T-helper 2 cell treated with Interferon-gamma antibody and Interleukin-4, amounts not matched to agents 5 μg/mL and 100 μg/mL, for 36 hours (primary cell): ENCODE results near the gene LYG2.
"Not testable (repeated sequence)": the region's sequence is repeated elsewhere in the genome, so short reads cannot be mapped to it uniquely, and the experiment has no call there.

Experiments used
- DNase-seq: peaks from one replicate; pipeline ENCODE4 v3.0.0; 2021; ENCODE audit warnings: low spot score
- H3K27ac Mint-ChIP-seq: one replicate; pipeline ENCODE4 v1.8.0; 2021; ENCODE audit warnings: mild to moderate bottlenecking, mixed read lengths
- H3K27me3 Mint-ChIP-seq: one replicate; pipeline ENCODE4 v1.8.0; 2021; ENCODE audit warnings: low read depth, mixed read lengths
- H3K36me3 Mint-ChIP-seq: one replicate; pipeline ENCODE4 v1.8.0; 2021; ENCODE audit warnings: low read depth, mixed read lengths
- H3K4me1 Mint-ChIP-seq: one replicate; pipeline ENCODE4 v1.8.0; 2021; ENCODE audit warnings: low read depth, mixed read lengths
- H3K4me3 Mint-ChIP-seq: one replicate; pipeline ENCODE4 v1.8.0; 2022; ENCODE audit warnings: mild to moderate bottlenecking, moderate library complexity, mixed read lengths
- H3K9me3 Mint-ChIP-seq: one replicate; pipeline ENCODE4 v1.8.0; 2021; ENCODE audit warnings: mixed read lengths

Gene LYG2

GRCh38 chr2:99255491-99256318 lies at the start of gene LYG2:
LYG2 (minus strand) TSS chr2:99255666; CDS start chr2:99254260, 1,406 bp downstream.
- Mint-ChIP-seq H3K36me3 (no peaks in the 10 kb centered on the region), H3K27ac (no peak within 1 kb of the TSS), H3K4me3 (no peak within 1 kb of the TSS), H3K27me3 (no peaks in the 10 kb centered on the region), H3K4me1 (no peaks in the 10 kb centered on the region), H3K9me3 (no peaks in the 10 kb centered on the region)
- no peak for DNase-seq

GRCh38 chr2:99301097-99301496 lies 45.6 kb upstream of the LYG2 start, which contains the start of gene LYG1:
LYG1 (minus strand) TSS chr2:99301197; CDS start chr2:99295670, 5,527 bp downstream.
- not testable (repeated sequence) for H3K27me3 Mint-ChIP-seq, H3K4me3 Mint-ChIP-seq, H3K4me1 Mint-ChIP-seq, H3K9me3 Mint-ChIP-seq, DNase-seq, H3K27ac Mint-ChIP-seq
- peaks cover 15% of the 10 kb centered on the region for H3K36me3 Mint-ChIP-seq

- no peak overlapping the region for H3K4me3 Mint-ChIP-seq
- no peaks in the 10 kb centered on the region for H3K4me1 Mint-ChIP-seq
- no peaks in the 10 kb centered on the region for H3K27me3 Mint-ChIP-seq
- H3K9me3 Mint-ChIP-seq = no peaks in the 10 kb centered on the region
- DNase-seq = no peak
- no peak overlapping the region for H3K27ac Mint-ChIP-seq
- H3K36me3 Mint-ChIP-seq = peaks cover 10% of the 10 kb centered on the region
These were observed 44.1 kb upstream of the LYG2 start for GRCh38 chr2:99299580-99299979.

GRCh38 chr2:99297994-99298393 lies 42.5 kb upstream of the LYG2 start:
- Mint-ChIP-seq H3K36me3 (peaks cover 7% of the 10 kb centered on the region), H3K27me3 (no peaks in the 10 kb centered on the region), H3K4me3 (no peak overlapping the region), H3K4me1 (no peaks in the 10 kb centered on the region), H3K27ac (no peak overlapping the region), H3K9me3 (no peaks in the 10 kb centered on the region)
- DNase-seq = no peak

GRCh38 chr2:99285526-99285925 lies 30.1 kb upstream of the LYG2 start:
- no peaks in the 10 kb centered on the region for H3K27me3 Mint-ChIP-seq
- H3K36me3 Mint-ChIP-seq = peaks cover 8% of the 10 kb centered on the region
- no peaks in the 10 kb centered on the region for H3K4me1 Mint-ChIP-seq
- H3K27ac Mint-ChIP-seq = no peak overlapping the region
- no peak for DNase-seq
- peaks cover 4% of the 10 kb centered on the region for H3K9me3 Mint-ChIP-seq
- no peak overlapping the region for H3K4me3 Mint-ChIP-seq

GRCh38 chr2:99279969-99280695 lies 24.7 kb upstream of the LYG2 start:
- Mint-ChIP-seq H3K27ac (no peak overlapping the region), H3K36me3 (peaks cover 22% of the 10 kb centered on the region), H3K27me3 (no peaks in the 10 kb centered on the region), H3K4me3 (no peak overlapping the region), H3K4me1 (no peaks in the 10 kb centered on the region), H3K9me3 (peaks cover 14% of the 10 kb centered on the region)
- no peak for DNase-seq

GRCh38 chr2:99278793-99279291 lies 23.4 kb upstream of the LYG2 start:
- Mint-ChIP-seq H3K27ac (no peak overlapping the region), H3K4me3 (no peak overlapping the region), H3K36me3 (peaks cover 20% of the 10 kb centered on the region), H3K27me3 (no peaks in the 10 kb centered on the region), H3K9me3 (peaks cover 14% of the 10 kb centered on the region), H3K4me1 (no peaks in the 10 kb centered on the region)
- no peak for DNase-seq

GRCh38 chr2:99278195-99278765 lies 22.8 kb upstream of the LYG2 start:
- not testable (repeated sequence) for DNase-seq, H3K27ac Mint-ChIP-seq

GRCh38 chr2:99275882-99276281 lies 20.4 kb upstream of the LYG2 start:
- Mint-ChIP-seq H3K27ac (no peak overlapping the region), H3K4me1 (no peaks in the 10 kb centered on the region), H3K9me3 (peaks cover 21% of the 10 kb centered on the region), H3K36me3 (peaks cover 17% of the 10 kb centered on the region), H3K4me3 (no peak overlapping the region), H3K27me3 (no peaks in the 10 kb centered on the region)
- no peak for DNase-seq

More at GRCh38 chr2:99278195-99278765, 22.8 kb upstream of the LYG2 start:
- H3K27me3 Mint-ChIP-seq, H3K4me1 Mint-ChIP-seq, H3K4me3 Mint-ChIP-seq: not testable (repeated sequence)
- Mint-ChIP-seq H3K36me3 (peaks cover 17% of the 10 kb centered on the region), H3K9me3 (peaks cover 14% of the 10 kb centered on the region)

- no peaks in the 10 kb centered on the region for H3K36me3 Mint-ChIP-seq
- DNase-seq = no peak
- no peak overlapping the region for H3K27ac Mint-ChIP-seq
- no peaks in the 10 kb centered on the region for H3K4me1 Mint-ChIP-seq
- no peaks in the 10 kb centered on the region for H3K27me3 Mint-ChIP-seq
- no peak overlapping the region for H3K4me3 Mint-ChIP-seq
- H3K9me3 Mint-ChIP-seq = no peaks in the 10 kb centered on the region
These were observed 5.8 kb upstream of the LYG2 start for GRCh38 chr2:99261242-99261641.

GRCh38 chr2:99260184-99260583 lies 4.7 kb upstream of the LYG2 start:
- H3K27me3 Mint-ChIP-seq = no peaks in the 10 kb centered on the region
- DNase-seq = no peak
- no peaks in the 10 kb centered on the region for H3K4me1 Mint-ChIP-seq
- no peak overlapping the region for H3K27ac Mint-ChIP-seq
- H3K4me3 Mint-ChIP-seq = no peak overlapping the region
- H3K36me3 Mint-ChIP-seq = no peaks in the 10 kb centered on the region
- no peaks in the 10 kb centered on the region for H3K9me3 Mint-ChIP-seq

GRCh38 chr2:99259465-99259864 lies 4.0 kb upstream of the LYG2 start:
- Mint-ChIP-seq H3K27me3 (no peaks in the 10 kb centered on the region), H3K4me1 (no peaks in the 10 kb centered on the region), H3K36me3 (no peaks in the 10 kb centered on the region), H3K9me3 (no peaks in the 10 kb centered on the region), H3K27ac (no peak overlapping the region), H3K4me3 (no peak overlapping the region)
- DNase-seq = no peak

GRCh38 chr2:99256677-99257076 lies 1.2 kb upstream of the LYG2 start:
- H3K4me1 Mint-ChIP-seq = no peaks in the 10 kb centered on the region

GRCh38 chr2:99249951-99250350 lies 5.5 kb downstream of the LYG2 start:
- H3K4me1 Mint-ChIP-seq = no peaks in the 10 kb centered on the region
- no peak for DNase-seq
- no peaks in the 10 kb centered on the region for H3K9me3 Mint-ChIP-seq
- H3K4me3 Mint-ChIP-seq = no peak overlapping the region
- H3K27me3 Mint-ChIP-seq = no peaks in the 10 kb centered on the region
- no peak overlapping the region for H3K27ac Mint-ChIP-seq
- no peaks in the 10 kb centered on the region for H3K36me3 Mint-ChIP-seq

More at GRCh38 chr2:99256677-99257076, 1.2 kb upstream of the LYG2 start:
- no peaks in the 10 kb centered on the region for H3K9me3 Mint-ChIP-seq
- H3K36me3 Mint-ChIP-seq = no peaks in the 10 kb centered on the region
- no peaks in the 10 kb centered on the region for H3K27me3 Mint-ChIP-seq
- no peak overlapping the region for H3K4me3 Mint-ChIP-seq
- no peak for DNase-seq
- H3K27ac Mint-ChIP-seq = no peak overlapping the region
